NCI-H2107 treated with DMSO at 0.1 percent for 48 hours (cell line): Measurements from ENCODE around the gene ABCA7.

Experiments used
- DNase-seq: peaks from one replicate; lab custom pipeline; 2025; ENCODE audit not compliant: unreplicated experiment; lab: John Stamatoyannopoulos, UW

Gene ABCA7

DNA sequence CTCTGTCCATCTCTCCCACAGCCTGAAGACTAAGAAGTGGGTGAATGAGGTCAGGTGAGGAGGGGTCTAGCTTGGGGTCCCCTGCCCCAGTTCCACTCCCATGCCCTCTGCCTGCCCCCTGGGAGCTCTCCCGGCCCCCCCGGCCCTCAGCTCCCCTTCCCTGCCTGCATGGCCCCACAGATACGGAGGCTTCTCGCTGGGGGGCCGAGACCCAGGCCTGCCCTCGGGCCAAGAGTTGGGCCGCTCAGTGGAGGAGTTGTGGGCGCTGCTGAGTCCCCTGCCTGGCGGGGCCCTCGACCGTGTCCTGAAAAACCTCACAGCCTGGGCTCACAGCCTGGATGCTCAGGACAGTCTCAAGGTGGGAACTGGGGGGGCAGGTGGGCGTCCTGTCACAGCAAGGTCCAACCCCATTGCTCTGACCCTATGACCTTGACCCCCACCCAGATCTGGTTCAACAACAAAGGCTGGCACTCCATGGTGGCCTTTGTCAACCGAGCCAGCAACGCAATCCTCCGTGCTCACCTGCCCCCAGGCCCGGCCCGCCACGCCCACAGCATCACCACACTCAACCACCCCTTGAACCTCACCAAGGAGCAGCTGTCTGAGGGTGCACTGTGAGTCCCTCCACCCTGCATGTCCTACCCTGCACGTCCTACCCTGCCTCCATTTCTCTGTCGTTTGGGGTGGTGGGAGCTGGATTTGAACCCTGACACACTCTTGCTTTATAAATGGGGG lies 16.1 kb downstream of the ABCA7 start:
- DNase-seq = no peak

GRCh38 chr19:1057176-1057855 lies 17.4 kb downstream of the ABCA7 start:
- DNase-seq = no peak

GRCh38 chr19:1058112-1058511 lies 18.2 kb downstream of the ABCA7 start:
- no peak for DNase-seq

GRCh38 chr19:1060689-1061088 lies 20.8 kb downstream of the ABCA7 start:
- DNase-seq = no peak

GRCh38 chr19:1061987-1062386 lies 22.1 kb downstream of the ABCA7 start:
- no peak for DNase-seq

DNA sequence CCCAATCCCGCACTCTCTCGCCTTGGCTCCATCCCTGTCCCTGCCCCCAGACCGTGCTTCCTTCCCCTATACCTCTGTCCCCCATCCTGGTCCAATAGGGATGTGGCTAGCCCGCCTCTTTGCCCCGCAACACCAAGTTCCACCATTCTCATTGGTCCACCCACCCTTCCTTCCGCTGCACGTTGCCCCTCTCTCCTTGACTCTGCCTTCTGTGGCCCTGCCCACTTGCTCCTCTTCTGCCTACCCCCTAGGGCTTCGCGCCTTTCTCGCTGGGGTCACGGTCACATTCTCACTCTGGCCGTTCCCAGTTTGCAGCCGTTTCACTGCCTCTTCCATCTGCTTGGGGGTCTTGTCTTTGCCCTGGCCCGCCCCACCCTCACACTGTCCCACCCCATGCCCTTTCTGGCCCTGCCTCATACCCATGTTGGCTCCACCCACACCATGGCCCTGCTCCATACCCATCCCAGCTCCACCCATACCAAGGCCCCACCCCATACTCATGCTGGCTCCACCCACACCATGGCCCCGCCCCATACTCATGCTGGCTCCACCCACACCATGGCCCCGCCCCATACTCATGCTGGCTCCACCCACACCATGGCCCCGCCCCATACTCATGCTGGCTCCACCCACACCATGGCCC lies 22.6 kb downstream of the ABCA7 start:
- no peak for DNase-seq

DNA sequence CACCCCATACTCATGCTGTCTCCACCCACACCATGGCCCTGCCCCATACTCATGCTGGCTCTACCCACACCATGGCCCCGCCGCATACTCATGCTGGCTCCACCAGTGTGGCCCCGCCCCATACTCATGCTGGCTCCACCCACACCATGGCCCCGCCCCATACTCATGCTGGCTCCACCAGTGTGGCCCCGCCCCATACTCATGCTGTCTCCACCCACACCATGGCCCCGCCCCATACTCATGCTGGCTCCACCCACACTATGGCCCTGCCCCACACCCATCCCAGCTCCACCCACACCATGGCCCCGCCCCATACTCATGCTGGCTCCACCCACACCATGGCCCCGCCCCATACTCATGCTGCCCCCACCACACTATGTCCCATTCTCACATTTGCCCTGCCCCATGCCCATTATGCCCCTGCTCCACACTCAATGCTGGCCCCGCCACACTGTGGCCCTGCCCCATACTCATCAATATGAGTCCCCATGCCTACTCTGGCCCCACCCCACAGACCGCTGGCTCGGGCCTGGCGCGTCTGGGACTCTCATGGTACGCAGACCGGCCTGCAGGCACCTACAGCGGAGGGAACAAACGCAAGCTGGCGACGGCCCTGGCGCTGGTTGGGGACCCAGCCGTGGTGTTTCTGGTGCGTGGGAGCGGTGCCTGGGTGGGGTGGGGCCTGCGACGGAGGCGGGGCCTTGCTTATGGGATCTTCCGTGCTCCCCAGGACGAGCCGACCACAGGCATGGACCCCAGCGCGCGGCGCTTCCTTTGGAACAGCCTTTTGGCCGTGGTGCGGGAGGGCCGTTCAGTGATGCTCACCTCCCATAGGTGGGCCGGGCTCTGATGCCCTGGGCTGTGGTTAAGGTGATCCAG lies 23.4 kb downstream of the ABCA7 start:
- DNase-seq = no peak

GRCh38 chr19:1063909-1064660 lies 24.2 kb downstream of the ABCA7 start:
- no peak for DNase-seq

GRCh38 chr19:1064661-1065605 lies 25.0 kb downstream of the ABCA7 start:
- DNase-seq = no peak

DNA sequence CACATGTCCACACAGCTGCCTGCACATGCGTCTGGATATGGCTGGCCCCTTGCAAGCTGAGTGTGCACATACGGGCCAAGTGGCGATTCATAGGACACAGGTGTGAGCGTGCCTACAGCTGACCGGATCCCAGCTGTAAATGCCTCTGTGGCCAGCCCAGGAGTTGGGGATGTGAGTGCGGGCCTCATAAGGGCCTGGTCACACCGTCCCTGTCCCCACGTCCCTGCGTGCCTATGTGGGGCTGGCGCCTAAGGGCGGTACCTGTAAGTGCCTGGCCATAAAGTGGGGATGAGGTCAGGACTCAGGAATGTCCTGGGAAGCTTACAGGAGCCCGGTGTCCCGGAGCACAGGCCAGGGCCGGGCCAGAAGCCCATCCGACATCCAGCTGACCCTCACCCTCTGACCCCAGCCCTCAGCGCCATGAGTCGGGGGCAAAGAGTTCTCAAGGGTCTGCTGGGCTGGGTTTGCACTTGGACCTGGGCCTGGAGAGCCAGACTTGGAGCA lies 25.8 kb downstream of the ABCA7 start:
- DNase-seq = no peak

- no peak for DNase-seq
These were observed 26.4 kb downstream of the ABCA7 start for GRCh38 chr19:1066251-1066747.

GRCh38 chr19:1066748-1067340 lies 26.9 kb downstream of the ABCA7 start, which contains the start of gene ARHGAP45:
Gene ARHGAP45, plus strand, starts transcription at chr19:1067167. Its CDS starts 239 bp downstream, at chr19:1067406.
- DNase-seq = no peak

DNA sequence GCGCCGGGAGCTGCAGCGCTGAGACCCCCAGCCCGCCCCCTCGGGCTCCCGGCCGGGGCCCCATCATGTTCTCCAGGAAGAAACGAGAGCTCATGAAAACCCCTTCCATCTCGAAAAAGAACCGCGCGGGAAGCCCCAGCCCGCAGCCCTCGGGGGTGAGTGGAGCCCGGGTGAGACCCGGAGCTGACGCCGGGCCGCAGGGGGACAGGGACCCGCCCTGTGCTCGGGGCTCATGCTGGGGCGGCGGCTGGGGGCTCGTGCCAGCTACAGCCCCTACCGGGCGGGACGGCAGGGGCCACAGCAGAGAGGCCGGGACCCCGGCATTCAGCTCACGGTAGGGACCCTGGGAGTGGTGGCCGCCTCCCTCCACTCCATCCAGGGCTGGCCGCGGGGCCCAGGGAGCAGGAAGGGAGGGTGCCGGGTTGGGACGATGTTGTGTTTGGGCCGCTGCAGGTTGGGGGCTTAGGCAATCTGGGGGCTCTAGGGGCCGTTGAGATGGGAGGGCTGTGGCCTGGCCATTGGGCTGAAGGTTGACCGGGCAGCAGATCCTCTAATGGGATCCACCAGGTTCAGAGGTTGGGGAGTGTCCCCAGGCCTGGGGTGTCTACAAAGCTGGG lies 27.5 kb downstream of the ABCA7 start:
- no peak for DNase-seq

DNA sequence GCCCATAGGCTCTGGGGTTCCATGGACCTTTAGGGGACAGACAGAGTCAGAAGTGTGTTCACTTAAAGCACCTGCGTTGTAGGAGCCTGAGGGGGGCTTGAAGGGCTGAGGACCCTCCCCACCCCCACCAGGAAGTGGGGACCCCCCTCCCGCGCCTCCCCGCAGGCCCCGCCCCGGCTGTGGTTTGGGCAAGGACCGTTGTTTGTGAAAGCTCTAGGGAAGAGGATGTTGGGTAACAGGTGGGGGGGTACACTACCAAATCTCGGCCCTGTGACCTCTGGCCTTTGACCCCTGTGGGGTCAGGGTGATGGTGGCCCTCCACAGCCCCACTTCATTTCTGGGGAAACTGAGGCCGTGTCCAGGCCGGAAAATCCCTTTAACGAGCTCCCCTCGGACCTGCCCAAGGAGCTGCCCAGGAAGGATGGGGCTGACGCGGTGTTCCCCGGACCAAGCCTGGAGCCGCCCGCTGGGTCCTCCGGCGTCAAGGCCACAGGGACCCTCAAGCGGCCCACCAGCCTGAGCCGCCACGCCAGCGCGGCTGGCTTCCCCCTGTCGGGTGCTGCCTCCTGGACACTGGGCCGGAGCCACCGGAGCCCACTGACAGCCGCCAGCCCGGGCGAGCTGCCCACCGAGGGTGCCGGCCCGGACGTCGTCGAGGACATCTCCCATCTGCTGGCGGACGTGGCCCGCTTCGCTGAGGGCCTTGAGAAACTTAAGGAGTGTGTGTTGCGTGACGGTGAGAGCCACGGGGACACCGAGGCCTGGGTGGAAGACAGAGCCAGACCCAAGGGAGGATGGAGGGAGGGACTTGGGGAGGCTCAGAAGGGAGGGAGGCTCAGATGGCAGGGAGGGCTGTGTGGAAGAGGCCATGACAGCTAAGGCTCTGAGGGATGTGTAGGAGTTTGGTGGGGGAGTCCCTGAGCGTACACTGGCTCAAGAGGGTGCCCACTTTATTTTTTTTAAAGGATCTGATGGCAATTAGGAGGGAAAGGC lies 28.4 kb downstream of the ABCA7 start:
- no peak for DNase-seq

DNA sequence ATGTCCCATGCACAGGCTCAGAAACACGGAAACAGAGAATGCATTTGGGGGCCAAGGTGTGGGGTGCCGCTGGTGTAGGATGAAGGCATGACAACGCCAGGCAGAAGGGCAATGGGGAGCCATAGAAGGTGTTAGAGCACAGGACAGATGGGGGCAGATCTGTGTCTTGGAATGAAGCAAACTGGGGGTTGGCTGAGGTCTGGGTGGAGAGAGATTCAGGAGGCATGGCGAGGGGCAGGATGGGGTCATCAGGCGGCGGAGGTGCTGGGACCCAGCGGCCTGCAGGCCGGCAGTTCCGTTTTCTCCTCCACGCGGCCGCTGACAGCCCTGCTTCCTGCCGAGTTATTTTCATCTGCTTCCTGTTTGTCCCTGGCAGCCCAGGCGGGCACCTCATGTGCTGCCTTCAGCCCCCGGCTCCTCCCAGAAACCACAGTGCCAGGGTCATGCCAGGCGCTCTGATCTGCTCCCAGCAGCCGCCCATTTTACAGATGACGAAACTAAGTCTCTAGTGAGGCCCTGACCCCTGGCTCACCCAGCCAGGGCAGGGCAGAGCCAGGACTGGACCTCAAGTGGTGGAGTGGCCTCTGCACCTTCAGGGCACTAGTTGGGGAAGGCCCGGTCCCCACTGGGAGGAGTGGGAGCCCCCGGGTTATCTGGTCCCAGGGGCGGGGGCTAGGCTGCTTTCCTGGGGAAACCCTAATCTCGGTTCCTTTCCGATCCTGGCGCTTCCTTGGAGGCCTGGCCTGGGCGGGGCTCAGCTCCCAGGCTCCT lies 29.3 kb downstream of the ABCA7 start:
- no peak for DNase-seq

DNA sequence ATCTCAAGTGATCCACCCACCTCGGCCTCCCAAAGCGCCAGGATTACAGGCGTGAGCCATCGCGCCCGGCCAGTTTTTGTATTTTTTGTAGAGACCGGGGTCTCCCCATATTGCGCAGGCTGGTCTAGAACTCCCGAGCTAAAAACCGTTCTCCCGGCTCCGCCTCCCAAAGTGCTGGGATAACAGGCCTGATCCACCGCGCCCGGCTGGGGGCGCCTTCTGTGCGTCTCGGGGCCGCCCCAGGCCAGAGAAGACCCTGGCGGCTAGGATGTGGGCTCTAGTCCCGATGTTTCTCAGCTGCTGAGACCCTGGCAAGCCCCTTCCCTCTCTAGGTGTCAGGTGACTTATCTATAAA lies 30.6 kb downstream of the ABCA7 start:
- DNase-seq = no peak
